Measurements from ENCODE around the gene SERPINA6.
"Not testable (repeated sequence)": the region's sequence is repeated elsewhere in the genome, so short reads cannot be mapped to it uniquely, and the experiment has no call there.

Gene SERPINA6, protein sequence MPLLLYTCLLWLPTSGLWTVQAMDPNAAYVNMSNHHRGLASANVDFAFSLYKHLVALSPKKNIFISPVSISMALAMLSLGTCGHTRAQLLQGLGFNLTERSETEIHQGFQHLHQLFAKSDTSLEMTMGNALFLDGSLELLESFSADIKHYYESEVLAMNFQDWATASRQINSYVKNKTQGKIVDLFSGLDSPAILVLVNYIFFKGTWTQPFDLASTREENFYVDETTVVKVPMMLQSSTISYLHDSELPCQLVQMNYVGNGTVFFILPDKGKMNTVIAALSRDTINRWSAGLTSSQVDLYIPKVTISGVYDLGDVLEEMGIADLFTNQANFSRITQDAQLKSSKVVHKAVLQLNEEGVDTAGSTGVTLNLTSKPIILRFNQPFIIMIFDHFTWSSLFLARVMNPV

DNA sequence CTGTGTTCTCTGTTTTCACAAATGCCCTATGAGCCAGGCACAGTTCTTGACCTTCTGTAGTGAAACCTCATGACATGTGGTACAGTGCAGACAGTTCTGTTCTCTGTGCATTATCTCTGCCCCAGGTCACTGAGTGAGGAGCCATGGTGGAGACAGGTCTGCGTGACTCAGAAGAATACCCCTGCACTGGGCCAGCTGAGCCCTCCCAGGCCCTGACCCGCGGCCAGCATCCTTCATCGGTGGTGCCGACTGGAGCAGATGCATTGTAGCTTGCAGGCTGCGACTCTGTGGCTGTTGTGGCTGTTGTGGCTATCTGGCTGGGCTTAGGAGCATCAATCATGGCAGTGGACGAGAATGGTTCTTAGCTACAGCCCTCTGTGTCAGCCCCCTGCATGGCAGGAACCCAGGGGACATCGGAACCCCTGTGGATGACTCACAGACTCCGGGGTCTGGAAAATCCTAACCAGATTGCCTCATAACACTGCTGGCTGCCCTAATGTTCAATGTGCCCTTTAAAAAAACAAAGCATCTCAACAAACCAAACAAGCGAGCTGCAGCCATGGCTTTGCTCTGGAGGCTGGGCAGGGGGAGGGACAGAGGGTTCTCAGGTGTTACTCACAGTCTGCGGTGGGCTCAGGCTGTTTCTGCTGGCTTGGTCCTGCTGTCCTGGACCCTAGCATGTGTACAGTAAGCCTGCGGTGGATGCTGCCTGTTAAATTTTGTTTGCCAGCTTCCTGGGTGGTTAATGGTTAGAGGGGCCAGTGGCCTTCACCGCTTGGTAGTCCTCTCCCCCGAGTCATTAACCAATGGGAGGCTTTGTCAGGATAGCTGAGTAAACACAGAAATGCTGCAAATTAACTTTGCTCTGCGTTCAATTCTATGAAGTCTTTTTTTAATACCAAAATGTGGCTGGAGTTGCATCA lies at the start of gene SERPINA6:
SERPINA6 (minus strand) TSS at position 689 of the 923 bp plus-strand sequence. CDS start 8,688 bp downstream, outside the sequence.
- DNase-seq = no peak

DNA sequence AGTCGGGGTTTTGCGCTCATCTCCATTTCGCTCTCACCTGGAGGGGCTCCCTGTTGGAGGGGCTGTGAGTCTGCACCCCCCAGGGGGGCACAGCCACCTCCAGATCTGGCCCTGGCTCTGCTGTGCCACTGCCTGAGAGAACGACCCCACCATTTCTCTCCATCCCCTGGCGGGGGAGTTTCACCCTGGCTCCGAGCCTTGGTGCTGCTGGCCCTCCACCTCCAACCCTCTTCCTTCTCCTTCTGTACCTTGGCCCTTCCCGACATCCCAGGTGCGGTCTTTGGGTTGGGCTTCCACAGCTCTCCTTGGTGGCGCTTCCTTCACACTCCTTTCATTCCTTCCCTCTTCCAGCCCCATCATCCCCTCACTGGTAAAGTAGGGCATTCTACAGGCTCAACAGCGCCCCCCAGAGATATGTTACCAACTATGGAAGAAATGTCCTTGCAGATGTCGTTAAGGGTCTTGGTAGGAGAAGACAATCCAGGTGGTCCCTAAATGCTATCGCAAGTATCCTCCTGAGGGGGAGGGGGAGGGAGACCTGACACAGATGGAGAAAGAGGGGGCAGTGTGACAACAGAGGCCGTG lies 49.0 kb upstream of the SERPINA6 start:
- no peak for DNase-seq

DNA sequence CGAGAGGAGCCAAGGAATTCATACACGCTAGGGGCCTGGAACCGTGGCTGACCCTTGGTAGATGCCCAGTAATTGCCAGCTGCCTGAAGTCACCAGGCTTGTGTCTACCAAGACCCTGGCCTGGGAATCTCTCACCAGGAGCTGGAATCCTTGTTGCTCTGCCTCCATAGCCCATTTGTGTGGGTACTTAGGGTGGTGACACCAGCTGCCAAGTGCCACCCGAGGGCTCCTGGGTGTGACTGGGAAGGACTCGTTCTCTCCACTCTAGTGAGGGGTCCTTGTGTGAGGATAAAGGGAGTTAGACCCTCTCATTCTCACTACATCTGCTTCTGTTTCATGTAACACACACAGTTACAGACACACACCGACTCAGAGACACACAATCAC lies 47.4 kb upstream of the SERPINA6 start:
- DNase-seq = no peak

DNA sequence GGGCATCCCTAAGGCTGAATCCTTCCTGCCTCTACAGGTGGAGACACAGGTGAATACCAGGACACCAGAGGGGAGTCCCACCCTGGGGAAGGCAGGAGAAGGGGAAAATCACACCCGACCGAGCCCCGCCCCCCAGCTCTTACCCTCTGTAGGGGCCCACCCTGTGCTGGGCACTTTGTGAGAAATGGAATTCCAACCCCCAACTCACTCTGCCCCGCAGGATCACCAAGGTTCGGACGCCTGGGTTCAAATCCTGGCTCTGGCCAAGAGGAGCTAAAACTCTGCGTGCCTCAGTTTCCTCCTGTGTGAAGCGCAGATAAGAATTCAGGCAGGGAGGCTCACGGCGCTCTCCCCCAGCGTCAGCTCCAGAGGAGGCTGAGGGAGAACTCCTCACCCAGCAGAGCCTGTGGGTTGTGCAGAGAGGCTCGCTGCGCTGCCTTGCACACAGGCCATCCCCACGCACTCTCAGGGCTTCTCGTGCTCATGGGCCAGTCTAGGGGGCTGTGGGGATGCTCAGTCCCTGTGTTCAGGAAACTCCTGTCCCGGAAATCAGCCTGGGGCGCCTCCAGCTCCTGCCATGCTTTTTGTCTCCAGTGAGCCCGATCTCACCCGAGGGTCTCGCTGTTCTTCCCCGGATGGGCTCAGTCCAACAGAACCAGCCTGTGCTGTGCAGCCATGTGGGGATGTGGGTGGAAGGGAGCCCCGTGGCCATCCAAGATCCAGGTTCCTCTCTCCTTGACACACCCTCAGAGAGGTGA lies 46.8 kb upstream of the SERPINA6 start:
- not testable (repeated sequence) for DNase-seq

DNA sequence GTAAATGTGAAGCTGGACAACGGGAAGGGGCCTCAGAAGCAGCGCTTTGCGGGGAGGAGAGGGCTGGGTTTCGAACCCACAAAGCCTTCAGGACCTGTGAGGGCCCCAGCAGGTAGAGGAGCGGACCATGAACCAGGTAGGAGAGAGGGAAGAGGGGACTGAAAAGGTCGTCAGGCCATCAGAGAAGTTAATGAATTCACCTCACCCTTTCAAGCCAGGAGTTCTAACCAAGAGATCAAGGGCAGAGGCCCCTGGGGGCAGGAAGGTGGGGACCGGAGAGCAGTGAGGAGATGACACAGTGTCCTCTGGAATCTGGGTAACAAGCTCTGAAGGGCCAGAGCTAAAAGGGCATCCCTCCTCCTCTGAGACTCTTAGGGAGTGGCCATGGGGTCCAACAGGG lies 45.8 kb upstream of the SERPINA6 start:
- no peak for DNase-seq

DNA sequence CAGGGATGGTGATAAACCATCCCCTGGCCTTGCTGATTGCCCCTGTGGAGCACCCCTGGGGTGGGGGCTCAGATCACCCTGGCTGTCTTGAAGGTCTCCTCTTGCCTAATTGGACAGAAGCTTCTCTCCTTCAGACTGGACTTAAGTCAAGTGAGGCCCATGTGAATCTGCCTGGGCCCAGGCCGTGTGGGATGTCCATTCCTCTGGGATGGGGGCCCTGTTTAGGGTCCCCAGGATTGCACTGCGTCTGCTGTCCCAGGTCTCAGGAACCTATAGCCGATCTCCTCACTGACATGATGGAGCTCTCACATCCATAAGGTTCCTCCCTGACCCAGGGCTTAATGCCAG lies 45.1 kb upstream of the SERPINA6 start:
- no peak for DNase-seq

DNA sequence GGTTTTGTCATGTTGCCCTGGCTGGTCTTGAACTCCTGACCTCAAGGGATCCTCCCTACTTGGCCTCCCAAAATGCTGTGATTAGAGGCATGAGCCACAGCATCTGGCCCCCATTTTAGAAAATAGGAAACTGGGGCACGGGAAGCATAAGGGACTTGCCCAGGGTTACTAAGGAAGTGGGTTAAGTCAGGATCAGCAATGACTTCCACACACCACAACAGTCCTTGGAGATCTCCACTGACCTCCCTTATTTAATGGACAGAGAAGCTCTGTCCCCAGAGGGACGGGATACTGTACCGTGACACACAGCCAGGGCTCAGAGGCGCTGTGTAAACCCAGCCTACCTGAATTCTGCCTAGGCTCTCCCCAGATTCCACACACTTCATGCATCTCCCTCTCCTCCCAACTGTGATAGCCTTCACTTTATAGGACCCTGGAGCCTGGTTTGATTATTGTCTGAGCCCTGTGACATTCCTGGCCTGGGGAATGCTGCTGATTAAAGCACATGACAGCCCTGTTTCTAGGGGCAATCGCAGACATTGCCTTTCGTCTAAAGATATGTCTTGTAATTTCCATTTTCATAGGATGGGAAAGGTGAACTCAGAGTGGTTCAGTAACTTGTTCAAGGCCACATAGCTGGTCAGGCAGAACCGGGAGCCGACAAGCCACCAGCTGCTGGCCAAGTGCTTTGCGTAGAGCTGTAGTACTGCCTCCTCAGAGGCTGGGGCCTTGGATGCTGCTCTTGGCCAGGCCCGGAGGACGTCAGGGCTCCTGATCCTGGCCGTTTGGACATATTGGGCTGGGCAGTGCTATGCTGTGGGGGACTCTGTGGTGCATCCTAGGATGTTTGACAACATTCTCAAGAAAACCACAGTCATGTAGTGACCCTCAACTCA lies 44.5 kb upstream of the SERPINA6 start:
- DNase-seq = no peak

DNA sequence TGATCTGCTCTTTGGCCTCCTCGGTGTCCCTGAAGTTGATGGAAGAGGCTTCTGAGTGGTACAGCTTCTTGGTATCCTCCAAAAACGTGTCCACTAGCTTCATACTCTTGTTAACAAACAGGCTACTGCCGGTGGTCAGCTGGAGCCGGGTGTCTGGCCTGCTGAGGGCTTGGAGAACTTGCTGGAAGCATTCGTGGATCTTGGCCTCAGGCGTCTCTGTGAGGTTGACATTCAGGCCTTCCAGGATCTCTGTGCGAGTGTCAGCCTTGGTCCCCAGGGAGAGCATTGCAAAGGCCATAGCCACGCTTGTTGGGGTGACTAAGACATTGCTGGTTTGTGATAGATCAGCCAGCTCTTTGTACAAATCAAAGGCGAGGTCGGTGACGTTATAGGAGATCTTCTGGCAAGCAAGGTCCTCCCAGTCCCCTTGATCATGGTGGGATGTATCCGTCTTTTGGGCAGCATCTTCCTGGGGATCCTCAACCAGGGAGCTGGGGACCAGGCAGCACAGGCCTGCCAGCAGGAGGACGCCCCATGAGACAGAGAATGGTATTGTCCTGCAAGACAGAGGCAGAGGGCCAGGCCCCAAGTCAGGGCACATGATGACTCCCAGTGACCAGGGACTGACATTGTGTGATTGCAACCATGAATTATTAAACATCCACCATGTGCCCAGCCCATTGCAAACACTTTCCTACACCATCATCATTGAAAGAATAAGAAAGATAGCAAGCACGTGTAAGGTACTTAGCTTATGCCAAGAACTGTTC lies 43.2 kb upstream of the SERPINA6 start, which contains the start of gene SERPINA2:
SERPINA2 (minus strand) TSS at position 553 of the 770 bp plus-strand sequence.
- DNase-seq = no peak

DNA sequence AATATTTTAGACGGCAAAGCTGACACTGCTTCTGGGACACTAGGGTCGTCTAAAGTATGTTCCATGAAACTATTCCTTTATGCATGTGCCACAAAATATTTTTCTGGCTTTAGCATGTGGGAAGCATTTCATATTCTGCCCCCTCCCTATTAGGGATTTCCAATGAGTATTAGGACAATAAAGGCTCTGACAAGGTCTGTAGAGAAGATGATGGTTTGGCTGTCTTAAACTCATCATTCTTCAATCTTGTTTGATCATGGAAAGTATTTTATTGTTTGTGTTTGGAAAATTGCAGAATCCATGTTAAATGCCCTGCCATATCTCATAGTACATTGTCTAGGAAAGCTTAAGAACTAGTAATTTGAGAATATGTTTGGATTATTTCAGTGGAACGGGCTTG lies 42.5 kb upstream of the SERPINA6 start:
- DNase-seq = no peak

DNA sequence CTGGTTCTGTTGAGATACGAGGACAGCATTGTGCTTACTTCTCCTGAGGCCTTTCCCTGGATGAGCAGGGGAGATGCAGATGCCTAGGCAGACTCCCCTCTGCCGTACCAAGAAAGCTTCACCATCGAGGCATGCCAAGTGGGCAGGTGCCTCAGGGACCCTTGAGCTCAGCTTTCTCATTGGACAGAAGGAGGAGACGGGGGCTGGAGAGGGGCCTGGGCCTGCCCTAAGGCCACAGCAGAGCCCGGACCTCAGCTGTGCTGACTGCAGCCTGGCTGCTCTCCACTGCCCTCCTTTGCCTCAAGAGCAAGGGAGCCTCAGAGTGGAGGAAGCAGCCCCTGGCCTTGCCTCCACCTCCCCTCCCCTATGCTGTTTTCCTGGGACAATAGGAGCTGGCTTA lies 41.8 kb upstream of the SERPINA6 start:
- no peak for DNase-seq

DNA sequence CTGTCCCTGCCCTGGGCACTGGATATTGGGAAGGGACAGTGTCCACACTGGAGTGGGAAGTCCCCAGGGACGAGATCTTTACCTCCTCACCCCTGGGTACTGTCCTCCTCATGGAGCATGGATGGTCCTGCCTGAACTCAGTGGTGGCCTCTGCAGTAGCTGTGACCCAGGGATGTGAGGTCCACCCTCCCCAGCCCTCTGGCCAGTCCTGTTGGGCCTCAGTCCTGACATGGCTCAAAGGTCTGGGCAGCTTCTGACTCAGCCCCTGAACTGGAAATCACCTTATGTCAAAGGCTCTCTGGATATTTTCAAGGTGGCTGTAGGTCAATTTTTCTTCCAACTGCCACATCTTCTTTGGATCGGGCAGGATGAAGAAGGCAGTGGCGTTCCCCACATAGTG lies 40.9 kb upstream of the SERPINA6 start:
- no peak for DNase-seq

DNA sequence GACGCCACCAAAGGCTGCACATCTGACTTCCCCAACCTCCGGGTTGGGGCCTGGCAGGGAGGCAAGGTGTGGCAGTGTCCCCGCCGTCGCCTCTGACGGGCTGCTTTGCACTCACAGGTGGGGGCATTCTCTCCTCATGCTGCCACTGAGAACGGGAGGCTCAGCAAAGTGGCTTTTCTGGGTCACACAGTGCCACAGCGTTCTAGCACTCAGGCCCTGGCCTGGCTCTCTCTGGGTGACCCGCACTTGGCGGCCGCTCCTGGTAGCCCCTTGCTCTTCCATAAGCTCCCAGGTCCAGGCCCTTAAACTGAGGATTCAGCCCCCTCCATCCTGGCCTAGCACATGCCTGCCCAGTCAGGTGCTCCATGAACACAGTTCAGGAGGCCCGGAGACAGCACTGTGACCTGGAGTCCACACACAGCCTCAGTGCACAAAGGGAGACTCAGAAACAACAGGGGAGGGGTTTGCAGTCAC lies 40.1 kb upstream of the SERPINA6 start:
- DNase-seq = no peak

DNA sequence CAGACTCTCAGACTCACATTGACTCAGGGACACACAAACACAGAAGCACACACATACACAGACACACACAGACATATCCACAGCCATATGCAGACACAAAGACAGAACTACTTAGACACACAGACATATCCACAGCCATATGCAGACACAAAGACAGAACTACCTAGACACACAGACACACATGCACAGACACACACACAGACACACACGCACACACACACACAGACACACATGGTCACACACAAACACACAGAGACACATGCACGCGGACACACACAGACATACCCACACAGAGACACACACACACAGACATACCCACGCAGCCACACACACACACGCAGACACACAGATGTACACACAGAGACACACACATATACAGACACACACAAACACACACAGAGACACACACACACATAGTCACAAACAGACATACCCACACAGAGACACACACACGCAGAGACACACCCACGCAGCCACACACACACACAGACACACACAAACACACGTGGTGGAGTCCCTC lies 39.5 kb upstream of the SERPINA6 start:
- no peak for DNase-seq

DNA sequence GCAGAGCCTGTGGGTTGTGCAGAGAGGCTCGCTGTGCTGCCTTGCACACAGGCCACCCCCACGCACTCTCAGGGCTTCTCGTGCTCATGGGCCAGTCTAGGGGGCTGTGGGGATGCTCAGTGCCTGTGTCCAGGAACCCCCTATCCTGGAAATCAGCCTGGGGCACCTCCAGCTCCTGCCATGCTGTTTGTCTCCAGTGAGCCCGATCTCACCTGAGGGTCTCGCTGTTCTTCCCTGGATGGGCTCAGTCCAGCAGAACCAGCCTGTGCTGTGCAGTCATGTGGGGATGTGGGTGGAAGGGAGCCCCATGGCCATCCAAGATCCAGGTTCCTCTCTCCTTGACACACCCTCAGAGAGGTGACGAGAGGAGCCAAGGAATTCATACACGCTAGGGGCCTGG lies 38.5 kb upstream of the SERPINA6 start:
- DNase-seq = no peak

DNA sequence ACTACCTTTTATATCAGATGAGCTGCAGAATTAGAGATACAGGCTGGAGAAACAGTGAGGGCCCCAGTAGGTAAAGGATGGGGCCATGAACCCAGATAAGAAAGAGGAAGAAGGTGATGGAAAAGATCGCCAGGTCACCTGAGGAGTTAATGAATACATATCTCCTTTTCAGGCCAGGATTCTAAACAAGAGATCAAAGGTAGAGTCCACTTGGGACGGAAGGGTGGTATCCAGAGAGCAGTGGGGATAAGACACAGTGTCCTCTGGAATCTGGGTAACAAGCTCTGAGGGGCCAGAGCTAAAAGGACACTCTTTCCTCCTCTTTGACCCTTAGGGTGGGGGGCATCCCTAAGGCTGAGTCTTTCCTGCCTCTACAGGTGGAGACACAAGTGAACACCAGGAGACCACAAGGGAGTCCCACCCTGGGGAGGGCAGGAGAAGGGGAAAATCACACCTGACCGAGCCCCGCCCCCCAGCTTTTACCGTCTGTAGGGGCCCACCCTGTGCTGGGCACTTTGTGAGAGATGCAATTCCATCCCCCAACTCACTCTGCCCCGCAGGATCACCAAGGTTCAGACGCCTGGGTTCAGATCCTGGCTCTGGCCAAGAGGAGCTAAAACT lies 37.9 kb upstream of the SERPINA6 start:
- no peak for DNase-seq

DNA sequence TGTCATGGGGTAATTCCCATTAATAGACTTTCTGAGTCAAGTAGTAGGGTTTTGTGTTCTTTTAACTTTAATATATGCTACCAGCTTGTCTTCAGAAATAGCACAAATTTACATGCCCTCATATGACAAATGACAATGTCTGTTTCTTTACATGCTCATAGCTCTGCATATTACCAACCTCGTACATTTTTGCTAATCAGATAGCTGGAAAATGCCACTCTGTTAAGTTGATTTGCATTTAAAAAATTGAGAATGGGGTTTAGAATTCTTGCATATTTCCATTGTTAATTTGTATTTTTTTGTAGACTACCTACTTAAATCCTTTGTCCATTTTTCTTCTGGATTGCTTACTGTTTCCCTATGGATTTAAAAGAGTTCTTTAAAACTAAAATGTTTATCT lies 34.0 kb upstream of the SERPINA6 start:
- DNase-seq = no peak

DNA sequence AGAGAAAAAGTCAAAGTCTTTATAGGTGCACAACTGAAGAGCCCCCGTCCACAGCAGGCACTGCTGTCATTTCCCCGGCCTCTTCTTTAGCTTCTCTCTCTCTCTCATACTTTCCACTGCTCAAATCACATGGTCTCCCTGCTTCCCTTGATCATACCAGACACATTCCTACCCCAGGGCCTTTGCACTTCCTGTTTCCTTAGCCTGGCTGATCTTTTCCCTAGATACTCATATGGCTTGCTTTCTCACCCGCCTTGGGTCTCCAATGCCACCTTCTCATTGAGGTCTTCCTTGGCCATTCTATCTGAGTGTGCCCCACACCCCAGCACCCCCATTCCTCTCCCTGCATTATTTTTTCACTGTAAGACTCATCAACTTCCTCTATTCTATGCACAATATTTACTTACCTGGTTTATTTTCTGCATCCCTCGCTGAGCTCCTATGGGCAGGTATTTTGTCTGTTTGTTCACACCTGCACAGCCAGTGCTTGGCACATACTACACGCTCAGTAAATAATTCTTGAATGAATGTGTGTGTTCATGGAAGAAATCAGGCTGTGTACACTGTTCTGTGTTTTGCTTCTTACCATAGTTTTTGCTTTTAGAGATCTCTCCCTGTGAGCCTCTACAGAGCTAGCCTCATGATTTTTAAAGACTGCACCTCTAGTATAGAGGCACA lies 33.4 kb upstream of the SERPINA6 start:
- no peak for DNase-seq

DNA sequence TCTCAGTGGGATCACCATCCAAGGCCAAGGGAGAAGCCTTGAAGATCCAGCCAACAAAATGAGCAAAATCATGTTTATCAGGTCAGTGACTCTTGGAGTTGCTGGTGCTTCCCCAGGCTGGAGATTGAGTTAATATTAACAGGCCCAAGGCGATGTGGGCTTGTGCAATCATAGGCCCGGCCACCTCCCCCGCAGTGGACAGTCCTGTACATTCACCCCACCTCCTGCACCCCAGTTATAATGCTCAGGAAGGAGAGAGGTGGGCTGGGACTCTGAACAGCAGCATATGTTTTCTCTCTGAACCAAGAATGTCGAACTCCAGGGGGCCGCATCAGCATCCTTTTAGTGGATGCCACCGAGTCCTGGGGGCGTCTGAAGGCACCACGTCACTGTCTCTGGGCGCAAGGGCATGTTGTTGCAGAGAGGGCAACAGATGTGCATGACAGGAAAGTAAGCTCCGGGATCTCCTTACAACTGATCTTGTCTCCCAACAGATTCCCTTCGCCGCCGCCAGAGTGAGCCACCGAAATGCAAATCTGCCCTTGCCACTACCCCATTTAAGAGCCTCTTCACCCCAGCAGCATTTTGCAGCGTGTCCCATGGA lies 32.2 kb upstream of the SERPINA6 start:
- peak; percentile 43 for DNase-seq

DNA sequence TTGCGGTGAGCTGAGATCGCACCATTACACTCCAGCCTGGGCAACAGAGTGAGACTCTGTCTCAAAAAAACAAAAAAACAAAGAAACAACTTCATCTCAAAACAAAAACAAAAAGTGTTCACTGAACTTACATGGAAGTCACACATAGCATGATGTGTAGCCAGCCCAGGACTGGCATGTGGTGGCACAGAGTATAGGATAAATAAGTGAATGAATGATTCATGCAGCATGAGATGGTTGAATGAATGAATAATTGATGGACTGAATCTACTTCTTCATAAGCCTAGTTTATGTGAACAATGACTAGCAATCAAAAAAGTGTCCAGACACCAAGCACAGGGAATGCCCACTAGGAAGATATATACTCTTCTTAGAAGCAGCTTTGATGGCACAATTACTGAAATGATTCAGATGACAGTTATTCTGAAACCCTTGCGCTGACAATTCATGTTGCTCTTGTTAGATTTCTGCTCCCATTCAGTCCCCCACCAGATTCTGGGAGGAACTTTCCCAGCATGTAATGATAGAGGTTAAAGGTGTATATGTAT lies 31.6 kb upstream of the SERPINA6 start:
- DNase-seq = no peak

All from hematopoietic multipotent progenitor cell treated with erythropoietin and hydrocortisone succinate and interleukin-3 and kit ligand, for 4 days (in vitro differentiated cells).